Natural killer cell (primary cell): Measurements from ENCODE around the gene ABCA4. TPM values are rescaled to one million over a fixed set of nuclear protein-coding genes. Genes with fewer than 3 reads are reported as not detected.

Experiments used
- ATAC-seq, 3 donors: fragments of 150-1000 bp in 2 of 3; fragments of 200-7000 bp in 1 of 3; cut with Tn5 transposase; 1 replicate in 1 of 3; 2 replicates in 2 of 3; pipeline ENCODE4 v1.10.0; 2021; ENCODE audit warnings: mild to moderate bottlenecking in 2 of 3, moderate library complexity in 2 of 3
- DNase-seq, 2 donors: peaks; one replicate each; pipeline versions ENCODE4 v3.0.0 to v3.0.0-alpha.2; 2013 to 2021; ENCODE audit warnings: mixed read lengths in 1 of 2
- H3K27ac ChIP-seq: one replicate; pipeline ENCODE4 v1.5.1; 2013; ENCODE audit warnings: mild to moderate bottlenecking, low read length
- H3K27me3 ChIP-seq: one replicate; pipeline ENCODE4 v1.6.1; 2013; ENCODE audit warnings: low read length; ENCODE audit not compliant: control insufficient read depth, insufficient read depth
- H3K36me3 ChIP-seq: one replicate; pipeline ENCODE4 v1.6.1; 2013; ENCODE audit warnings: low read length; ENCODE audit not compliant: control insufficient read depth, insufficient read depth
- H3K4me1 ChIP-seq: one replicate; pipeline ENCODE4 v1.6.1; 2013; ENCODE audit warnings: low read length; ENCODE audit not compliant: control insufficient read depth, insufficient read depth
- H3K4me3 ChIP-seq: one replicate; pipeline ENCODE4 v1.5.1; 2013; ENCODE audit warnings: low read length
- H3K9me3 ChIP-seq: one replicate; pipeline ENCODE4 v1.6.1; 2013; ENCODE audit warnings: low read length; ENCODE audit not compliant: control insufficient read depth, insufficient read depth
- H3K27ac Mint-ChIP-seq, 2 donors: one replicate each; pipeline ENCODE4 v1.8.0; 2022; ENCODE audit warnings: mild to moderate bottlenecking in 2 of 2, mixed read lengths in 2 of 2, moderate library complexity in 1 of 2
- H3K27me3 Mint-ChIP-seq, 2 donors: one replicate each; pipeline ENCODE4 v1.8.0; 2022; ENCODE audit warnings: low read depth in 2 of 2, mixed read lengths in 2 of 2
- H3K36me3 Mint-ChIP-seq: one replicate; pipeline ENCODE4 v1.8.0; 2022; ENCODE audit warnings: mixed read lengths
- H3K4me1 Mint-ChIP-seq, 2 donors: one replicate each; pipeline ENCODE4 v1.8.0; 2022; ENCODE audit warnings: mixed read lengths in 2 of 2
- H3K4me3 Mint-ChIP-seq: one replicate; pipeline ENCODE4 v1.8.0; 2022; ENCODE audit warnings: mild to moderate bottlenecking, moderate library complexity, mixed read lengths
- H3K9me3 Mint-ChIP-seq, 2 donors: one replicate each; pipeline ENCODE4 v1.8.0; 2022; ENCODE audit warnings: mixed read lengths in 2 of 2
- WGBS: methylation state at CpG from one replicate; pipeline ENCODE4 v1.1.7; 2013; ENCODE audit warnings: missing lambda C conversion rate; ENCODE audit not compliant: insufficient coverage; 5-methylcytosine and 5-hydroxymethylcytosine counted together
- intact Hi-C: fragments of 100-400 bp; cut with micrococcal nuclease; formaldehyde crosslinking; loops from one replicate; pipeline ENCODE4 v1.14.2; 2022
- total RNA-seq, 4 donors: library from RNA; stranded (reverse); fragments of 120-200 nt in 1 of 4; gene quantifications; one replicate each; pipeline versions ENCODE4 v1.2.3 to v1.2.4, GENCODE V29; 2013 to 2022
- TF ChIP-seq, protein P1 (sequence below): fragments of 200-600 bp; IDR thresholded peaks from one replicate; pipeline ENCODE4 v1.8.0; 2022; ENCODE audit warnings: antibody characterized with exemption

Gene ABCA4
- total RNA-seq, 3 donors from 2014 or later (not counting 1 experiment from before 2014, with no cell fraction given): 0.48 TPM; not detected in 2

DNA sequence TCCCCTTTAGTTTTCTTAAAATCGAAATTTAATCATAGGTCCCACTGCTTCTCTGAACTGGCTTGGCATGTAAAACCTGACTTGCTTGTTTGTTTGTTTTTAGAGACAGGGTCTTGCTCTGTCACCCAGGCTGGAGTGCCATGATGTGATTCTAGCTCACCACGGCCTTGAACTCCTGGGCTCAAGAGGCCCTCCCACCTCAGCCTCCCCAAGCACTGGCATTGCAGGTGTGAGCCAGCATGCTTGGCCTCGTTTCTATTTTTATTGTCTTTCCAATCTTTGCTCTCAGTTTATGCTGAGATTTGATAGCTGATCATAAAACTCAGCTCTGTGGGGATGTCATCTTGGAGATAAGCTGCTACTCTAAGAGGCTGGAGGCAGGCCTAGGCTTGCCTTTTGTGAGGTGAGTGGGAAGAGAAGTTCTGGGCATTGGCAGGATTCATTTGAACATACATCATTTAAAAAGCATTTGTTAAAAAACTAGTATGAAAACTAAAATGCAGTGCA is 160.3 kb downstream of the ABCA4 start:
- WGBS: 79% methylated on average over 3 of the region's 3 CpGs
- peaks cover 0 to 6% of the 10 kb centered on the region in 2 donors for H3K27me3 Mint-ChIP-seq
- TF ChIP-seq, protein P1, sequence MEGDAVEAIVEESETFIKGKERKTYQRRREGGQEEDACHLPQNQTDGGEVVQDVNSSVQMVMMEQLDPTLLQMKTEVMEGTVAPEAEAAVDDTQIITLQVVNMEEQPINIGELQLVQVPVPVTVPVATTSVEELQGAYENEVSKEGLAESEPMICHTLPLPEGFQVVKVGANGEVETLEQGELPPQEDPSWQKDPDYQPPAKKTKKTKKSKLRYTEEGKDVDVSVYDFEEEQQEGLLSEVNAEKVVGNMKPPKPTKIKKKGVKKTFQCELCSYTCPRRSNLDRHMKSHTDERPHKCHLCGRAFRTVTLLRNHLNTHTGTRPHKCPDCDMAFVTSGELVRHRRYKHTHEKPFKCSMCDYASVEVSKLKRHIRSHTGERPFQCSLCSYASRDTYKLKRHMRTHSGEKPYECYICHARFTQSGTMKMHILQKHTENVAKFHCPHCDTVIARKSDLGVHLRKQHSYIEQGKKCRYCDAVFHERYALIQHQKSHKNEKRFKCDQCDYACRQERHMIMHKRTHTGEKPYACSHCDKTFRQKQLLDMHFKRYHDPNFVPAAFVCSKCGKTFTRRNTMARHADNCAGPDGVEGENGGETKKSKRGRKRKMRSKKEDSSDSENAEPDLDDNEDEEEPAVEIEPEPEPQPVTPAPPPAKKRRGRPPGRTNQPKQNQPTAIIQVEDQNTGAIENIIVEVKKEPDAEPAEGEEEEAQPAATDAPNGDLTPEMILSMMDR: no peak
- Histone ChIP-seq H3K27me3 (no peaks in the 10 kb centered on the region), H3K36me3 (no peaks in the 10 kb centered on the region), H3K9me3 (peaks cover 8% of the 10 kb centered on the region), H3K4me3 (no peak overlapping the region), H3K4me1 (no peaks in the 10 kb centered on the region), H3K27ac (no peak overlapping the region)
- DNase-seq: no peak
- H3K9me3 Mint-ChIP-seq: peaks cover 4 to 6% of the 10 kb centered on the region in 2 donors
- no peak for ATAC-seq
- no peak overlapping the region for H3K27ac Mint-ChIP-seq
- H3K4me1 Mint-ChIP-seq: peaks cover 0 to 5% of the 10 kb centered on the region in 2 donors
- H3K36me3 Mint-ChIP-seq: peaks cover 7% of the 10 kb centered on the region
- intact Hi-C loops: no loop called here
- no peak overlapping the region for H3K4me3 Mint-ChIP-seq

DNA sequence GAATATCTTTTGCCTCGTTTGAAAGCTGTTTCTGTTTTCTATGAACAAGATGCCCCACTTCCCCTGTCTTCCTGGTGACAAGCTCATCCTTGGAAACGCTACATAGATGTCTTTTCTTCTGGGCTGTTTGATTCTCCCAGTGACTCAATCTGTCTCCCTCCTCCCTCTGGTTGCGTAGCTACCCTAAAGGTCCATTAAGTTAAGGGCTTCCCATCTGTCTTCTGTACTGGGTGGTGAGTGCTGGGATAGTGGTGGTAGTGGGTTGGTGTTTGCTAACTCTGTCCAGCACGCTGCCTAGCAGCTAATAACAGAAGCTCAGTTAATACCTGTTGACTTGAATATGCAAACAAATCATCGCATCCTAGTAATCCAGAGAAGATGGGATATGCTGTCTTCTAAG is 161.5 kb downstream of the ABCA4 start:
- H3K9me3 ChIP-seq: peaks cover 10% of the 10 kb centered on the region
- TF ChIP-seq, protein P1: no peak
- H3K4me3 Mint-ChIP-seq: no peak overlapping the region
- H3K27ac ChIP-seq: no peak overlapping the region
- H3K36me3 Mint-ChIP-seq: peaks cover 14% of the 10 kb centered on the region
- DNase-seq (no peak), ATAC-seq (no peak)
- H3K4me1 ChIP-seq: no peaks in the 10 kb centered on the region
- H3K27ac Mint-ChIP-seq: no peak overlapping the region
- WGBS: 75% methylated on average over 4 of the region's 5 CpGs
- intact Hi-C loops: no loop called here
- no peak overlapping the region for H3K4me3 ChIP-seq
- H3K9me3 Mint-ChIP-seq: peaks cover 9 to 14% of the 10 kb centered on the region in 2 donors
- peaks cover 0 to 6% of the 10 kb centered on the region in 2 donors for H3K27me3 Mint-ChIP-seq
- H3K4me1 Mint-ChIP-seq: peaks cover 0 to 5% of the 10 kb centered on the region in 2 donors
- H3K36me3 ChIP-seq: no peaks in the 10 kb centered on the region
- H3K27me3 ChIP-seq: no peaks in the 10 kb centered on the region

DNA sequence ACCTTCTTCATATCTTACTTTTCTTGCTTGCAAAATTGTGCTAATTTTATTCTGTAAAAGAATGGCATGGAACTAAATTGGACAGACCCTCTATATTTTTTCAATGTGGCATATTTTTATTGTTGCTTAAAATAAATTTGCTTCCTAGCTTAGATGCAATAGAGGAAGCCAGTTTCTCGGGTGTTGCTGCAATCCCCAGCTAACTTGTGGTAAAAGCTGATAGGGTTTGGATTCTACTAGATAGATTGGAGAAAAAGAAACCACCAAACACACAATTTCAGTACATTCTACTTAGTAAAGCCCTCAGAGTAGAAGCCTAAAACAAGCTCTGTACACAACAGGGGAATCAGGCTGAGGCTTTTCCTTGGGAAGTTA is 162.2 kb downstream of the ABCA4 start:
- peaks cover 9 to 14% of the 10 kb centered on the region in 2 donors for H3K9me3 Mint-ChIP-seq
- 40% methylated on average over 1 of the region's 1 CpG for WGBS
- DNase-seq (no peak), ATAC-seq (no peak)
- Histone ChIP-seq H3K4me1 (no peaks in the 10 kb centered on the region), H3K27me3 (no peaks in the 10 kb centered on the region), H3K27ac (no peak overlapping the region), H3K4me3 (no peak overlapping the region), H3K9me3 (peaks cover 10% of the 10 kb centered on the region), H3K36me3 (no peaks in the 10 kb centered on the region)
- no peak overlapping the region for H3K27ac Mint-ChIP-seq
- TF ChIP-seq, protein P1: no peak
- H3K27me3 Mint-ChIP-seq: peaks cover 0 to 6% of the 10 kb centered on the region in 2 donors
- peaks cover 0 to 5% of the 10 kb centered on the region in 2 donors for H3K4me1 Mint-ChIP-seq
- H3K4me3 Mint-ChIP-seq: no peak overlapping the region
- peaks cover 14% of the 10 kb centered on the region for H3K36me3 Mint-ChIP-seq
- intact Hi-C loops: no loop called here
